Measurements from ENCODE around the gene GRK5.

The GRK5 gene

DNA sequence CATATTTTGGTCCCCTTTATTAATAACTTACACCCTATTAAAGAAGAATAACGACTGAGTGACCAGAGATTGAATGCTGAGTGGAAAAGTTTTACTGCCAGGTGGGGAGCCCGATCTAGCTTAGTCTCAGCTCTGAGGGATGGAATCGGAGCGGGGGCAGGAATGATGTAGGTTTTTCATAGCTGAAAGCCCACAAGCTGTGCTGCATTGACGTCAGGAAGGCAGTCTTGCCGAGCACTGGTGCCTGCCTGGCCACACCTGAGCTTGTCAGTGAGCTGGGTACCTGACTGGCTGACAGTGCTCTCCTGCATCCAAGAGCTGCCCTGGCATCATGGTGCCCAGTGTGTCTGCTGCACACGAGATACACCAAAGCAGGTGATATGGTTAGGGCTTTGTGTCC is 34.8 kb downstream of the GRK5 start:
- POLR2A ChIA-PET = no interaction called here
- no peak for DNase-seq (ENCODE audit: low read depth, low spot score)
- CTCF ChIA-PET = interaction anchor here (1.1 kb wide), 1 partner anchor 35 kb away, joined by 4 read pairs; the partner anchor contains the start of gene GRK5
- TF ChIP-seq CTCF (IDR thresholded peaks at IDR 0.05; ENCODE audit: insufficient read depth, low read length, missing control alignments) = no peak
- H3K4me3 ChIP-seq (ENCODE audit: low read depth, low read length) = no peak overlapping the region

DNA sequence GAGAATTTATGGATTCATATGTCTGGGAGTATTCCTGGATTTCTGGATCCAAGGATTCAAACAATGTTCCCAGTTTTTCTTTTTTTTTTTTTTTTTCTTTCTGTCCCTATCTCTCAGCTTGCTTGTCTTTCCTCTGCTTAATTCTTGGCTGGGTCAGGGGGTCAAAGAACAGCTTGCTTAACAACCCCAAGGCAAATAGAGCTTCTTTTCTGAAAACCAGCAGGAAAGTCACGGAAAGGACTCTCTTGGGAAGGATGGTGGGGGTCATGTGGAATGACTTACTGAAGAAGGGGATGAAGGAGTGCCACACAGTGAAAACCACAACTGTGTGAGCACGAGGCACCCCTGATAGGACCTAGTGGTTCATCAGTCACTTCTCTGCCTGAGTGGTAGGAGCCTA is 36.1 kb downstream of the GRK5 start:
- no peak overlapping the region for H3K4me3 ChIP-seq (ENCODE audit: low read depth, low read length)
- ChIA-PET CTCF (interaction anchor here (1.5 kb wide), 1 partner anchor 9 kb away, joined by 5 read pairs; no protein-coding TSS in a partner anchor), POLR2A (no interaction called here)
- TF ChIP-seq CTCF (IDR thresholded peaks at IDR 0.05; ENCODE audit: insufficient read depth, low read length, missing control alignments) = no peak
- DNase-seq (ENCODE audit: low read depth, low spot score) = no peak

GRCh38 chr10:119243967-119244366 is 36.6 kb downstream of the GRK5 start:
- CTCF ChIA-PET = interaction anchor here (1.5 kb wide), 1 partner anchor 10 kb away, joined by 5 read pairs; no protein-coding TSS in a partner anchor
- TF ChIP-seq CTCF (IDR thresholded peaks at IDR 0.05; ENCODE audit: insufficient read depth, low read length, missing control alignments) = no peak
- H3K4me3 ChIP-seq (ENCODE audit: low read depth, low read length) = no peak overlapping the region
- POLR2A ChIA-PET = no interaction called here
- DNase-seq (ENCODE audit: low read depth, low spot score) = no peak

- no peak for DNase-seq (ENCODE audit: low read depth, low spot score)
- H3K4me3 ChIP-seq (ENCODE audit: low read depth, low read length) = no peak overlapping the region
- ChIA-PET CTCF (interaction anchor here (0.8 to 1.1 kb wide), 4 partner anchors 10 to 40 kb away, joined by 3 to 4 read pairs (median 3); no protein-coding TSS in a partner anchor), POLR2A (interaction anchor here (0.7 kb wide), 1 partner anchor 138 kb away, joined by 4 read pairs; no protein-coding TSS in a partner anchor)
- TF ChIP-seq CTCF (IDR thresholded peaks at IDR 0.05; ENCODE audit: insufficient read depth, low read length, missing control alignments) = no peak
Measured at GRCh38 chr10:119245272-119245671, 37.9 kb downstream of the GRK5 start.

DNA sequence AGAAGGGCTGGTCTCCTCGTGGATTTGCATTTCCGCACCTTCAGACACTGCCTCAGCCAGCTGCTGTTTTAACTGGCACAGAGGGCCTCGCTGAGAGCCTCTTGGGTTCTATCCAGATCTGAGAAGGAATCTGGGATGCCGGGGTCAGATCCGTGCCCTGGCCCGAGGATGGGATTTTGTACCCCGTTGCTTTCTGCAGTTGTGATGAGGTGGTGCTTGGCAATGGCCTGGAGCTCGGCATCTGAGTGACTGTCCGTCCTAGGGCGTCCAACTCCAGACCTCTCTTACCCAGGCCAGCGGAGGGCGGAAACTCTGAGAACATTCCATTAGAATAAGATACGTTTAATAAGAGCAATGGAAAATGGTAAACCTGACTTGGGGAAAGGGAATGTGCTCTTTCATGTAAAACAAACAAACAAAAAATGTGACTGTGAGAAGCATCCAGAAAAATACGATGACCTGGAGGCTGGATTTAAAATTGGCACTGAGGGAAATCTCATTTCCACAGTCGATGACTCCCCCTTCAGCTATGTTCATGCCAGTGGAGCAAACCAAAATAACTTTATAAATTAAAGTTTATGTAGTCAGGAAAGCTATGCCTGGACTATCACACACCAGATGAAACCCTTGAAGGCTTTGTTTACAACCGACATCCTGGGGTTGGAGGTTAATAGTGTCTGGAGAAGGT is 39.6 kb downstream of the GRK5 start:
- no peak overlapping the region for H3K4me3 ChIP-seq (ENCODE audit: low read depth, low read length)
- ChIA-PET POLR2A (interaction anchor here (0.9 kb wide), 1 partner anchor 9 kb away, joined by 3 read pairs; no protein-coding TSS in a partner anchor), CTCF (interaction anchor here (0.9 to 2.5 kb wide), 7 partner anchors 26 to 199 kb away, joined by 3 to 16 read pairs (median 4); no protein-coding TSS in a partner anchor)
- TF ChIP-seq CTCF (IDR thresholded peaks at IDR 0.05; ENCODE audit: insufficient read depth, low read length, missing control alignments) = no peak
- peak; percentile 87 for DNase-seq (ENCODE audit: low read depth, low spot score)

- no peak overlapping the region for H3K4me3 ChIP-seq (ENCODE audit: low read depth, low read length)
- CTCF ChIA-PET = interaction anchor here (0.9 to 2.5 kb wide), 7 partner anchors 26 to 198 kb away, joined by 3 to 16 read pairs (median 4); no protein-coding TSS in a partner anchor
- no peak for TF ChIP-seq CTCF (IDR thresholded peaks at IDR 0.05; ENCODE audit: insufficient read depth, low read length, missing control alignments)
- DNase-seq (ENCODE audit: low read depth, low spot score) = no peak
- POLR2A ChIA-PET = interaction anchor here (0.9 kb wide), 1 partner anchor 8 kb away, joined by 3 read pairs; no protein-coding TSS in a partner anchor
Measured at GRCh38 chr10:119247550-119247894, 40.2 kb downstream of the GRK5 start.
